B cell (primary cell): ENCODE measurements around the gene PCDHGB5. TPM values are rescaled to one million over a fixed set of nuclear protein-coding genes. Genes with fewer than 3 reads are reported as not detected.
A peak's percentile ranks its signal among the peaks of the same experiment; 100 is the strongest.

Experiments used
- ATAC-seq: fragments of 200-7000 bp; cut with Tn5 transposase; one replicate; pipeline ENCODE4 v1.10.0; 2021; ENCODE audit warnings: low read depth, mild to moderate bottlenecking, moderate number of reproducible peaks, moderate library complexity
- CTCF ChIA-PET: fragments of 350-600 bp; sonication (Branson Sonifier 250); formaldehyde crosslinking; loops from one replicate; lab custom pipeline; 2021; ENCODE audit warnings: antibody characterized with exemption, inconsistent platforms; lab: Charles Lee
- POLR2A ChIA-PET: fragments of 350-600 bp; sonication (Branson Sonifier 250); formaldehyde crosslinking; loops from one replicate; lab custom pipeline; 2021; ENCODE audit warnings: antibody characterized with exemption; lab: Charles Lee
- DNase-seq: peaks from one replicate; pipeline ENCODE4 v3.0.0; 2013
- H2AFZ ChIP-seq: 2 replicates; pipeline ENCODE4 v1.6.1; 2012; ENCODE audit warnings: mild to moderate bottlenecking, low read depth, low read length; ENCODE audit not compliant: insufficient read depth, poor library complexity, severe bottlenecking
- H3K27ac ChIP-seq, 2 donors: 1 replicate in 1 of 2; 2 replicates in 1 of 2; pipeline ENCODE4 v1.5.1; 2012 to 2013; ENCODE audit warnings: low read length in 2 of 2, mild to moderate bottlenecking in 2 of 2, moderate library complexity in 1 of 2
- H3K27me3 ChIP-seq, 4 experiments: fragments of 200-600 bp in 1 of 4; sonication (generic) in 1 of 4; replicated peaks in 1 of 4; 1 replicate in 2 of 4; 2 replicates in 2 of 4; pipeline versions ENCODE4 v1.6.1 to v1.7.0; 2013 to 2016; ENCODE audit warnings: low read length in 3 of 4, mild to moderate bottlenecking in 2 of 4, mixed read lengths in 1 of 4, moderate library complexity in 1 of 4; ENCODE audit not compliant: insufficient read depth in 4 of 4, control insufficient read depth in 3 of 4; ENCODE audit errors: control extremely low read depth in 1 of 4
- H3K36me3 ChIP-seq, 2 experiments: replicated peaks in 1 of 2; 1 replicate in 1 of 2; 2 replicates in 1 of 2; pipeline versions ENCODE4 v1.6.1 to v1.7.1; 2013; ENCODE audit warnings: low read length in 1 of 2; ENCODE audit not compliant: insufficient read depth in 2 of 2, control insufficient read depth in 1 of 2; ENCODE audit errors: control extremely low read depth in 1 of 2, extremely low read depth in 1 of 2
- H3K4me1 ChIP-seq, 2 donors: fragments of 200-600 bp in 1 of 2; sonication (generic) in 1 of 2; 1 replicate in 1 of 2; 2 replicates in 1 of 2; pipeline versions ENCODE4 v1.5.1 to v1.6.1; 2013 to 2017; ENCODE audit warnings: low read length in 2 of 2; ENCODE audit not compliant: control insufficient read depth in 2 of 2, insufficient read depth in 2 of 2
- H3K4me2 ChIP-seq: replicated peaks from 2 replicates; pipeline ENCODE3; 2012; ENCODE audit warnings: mild to moderate bottlenecking, low read depth, low read length; ENCODE audit not compliant: poor library complexity, severe bottlenecking
- H3K4me3 ChIP-seq, 5 experiments: fragments of 200-600 bp in 1 of 5; sonication (generic) in 1 of 5; 1 replicate in 3 of 5; 2 replicates in 2 of 5; pipeline versions ENCODE4 v1.5.1 to v1.7.0; 2011 to 2016; ENCODE audit warnings: low read length in 4 of 5, mild to moderate bottlenecking in 4 of 5, low read depth in 2 of 5, control low read depth in 1 of 5, moderate library complexity in 1 of 5; ENCODE audit not compliant: insufficient read depth in 1 of 5; ENCODE audit errors: control extremely low read depth in 1 of 5, extremely low read depth in 1 of 5
- H3K79me2 ChIP-seq: fragments of 200-600 bp; sonication (generic); one replicate; pipeline ENCODE4 v1.6.0; 2016; ENCODE audit warnings: low read length; ENCODE audit not compliant: control insufficient read depth, insufficient read depth
- H3K9ac ChIP-seq: fragments of 200-600 bp; sonication (generic); 2 replicates; pipeline ENCODE4 v1.6.1; 2017; ENCODE audit warnings: mild to moderate bottlenecking, low read length, moderate library complexity
- H3K9me3 ChIP-seq, 3 donors: one replicate each; pipeline versions ENCODE4 v1.6.1 to v1.7.1; 2013; ENCODE audit warnings: low read length in 2 of 3; ENCODE audit not compliant: control insufficient read depth in 2 of 3, insufficient read depth in 1 of 3; ENCODE audit errors: control extremely low read depth in 1 of 3
- H4K20me1 ChIP-seq: 2 replicates; pipeline ENCODE4 v1.6.0; 2012; ENCODE audit warnings: mild to moderate bottlenecking, low read length; ENCODE audit not compliant: insufficient read depth, control insufficient read depth, poor library complexity, severe bottlenecking
- H3K27ac Mint-ChIP-seq: one replicate; pipeline ENCODE4 v1.8.0; 2021; ENCODE audit warnings: mixed read lengths
- H3K27me3 Mint-ChIP-seq: one replicate; pipeline ENCODE4 v1.8.0; 2021; ENCODE audit warnings: mixed read lengths
- H3K4me1 Mint-ChIP-seq: one replicate; pipeline ENCODE4 v1.8.0; 2021; ENCODE audit warnings: mixed read lengths
- H3K4me3 Mint-ChIP-seq: one replicate; pipeline ENCODE4 v1.8.0; 2021; ENCODE audit warnings: mixed read lengths
- H3K9me3 Mint-ChIP-seq: one replicate; pipeline ENCODE4 v1.8.0; 2022; ENCODE audit warnings: mixed read lengths; ENCODE audit not compliant: insufficient read depth
- CTCF ChIP-seq: fragments of 200-600 bp; IDR thresholded peaks from one replicate; pipeline ENCODE4 v1.8.0; 2022; ENCODE audit warnings: antibody characterized with exemption, mild to moderate bottlenecking
- EZH2 ChIP-seq: IDR thresholded peaks from 2 replicates; pipeline ENCODE4 v1.6.1; 2012; ENCODE audit warnings: borderline replicate concordance, low read depth, mild to moderate bottlenecking, moderate library complexity, low read length; ENCODE audit not compliant: insufficient read depth, poor library complexity, severe bottlenecking
- WGBS: methylation state at CpG from one replicate; pipeline ENCODE4 v1.1.5; 2013; ENCODE audit warnings: missing lambda C conversion rate; ENCODE audit not compliant: insufficient coverage; 5-methylcytosine and 5-hydroxymethylcytosine counted together
- intact Hi-C: fragments of 100-400 bp; cut with micrococcal nuclease; formaldehyde crosslinking; loops from one replicate; pipeline ENCODE4 v1.10.0; 2022
- polyA plus RNA-seq: library from polyadenylated mRNA; depleted of rRNA; stranded (reverse); fragments of >200 nt; gene quantifications from 2 replicates; pipeline ENCODE4 v1.2.3, GENCODE V29; 2012
- total RNA-seq, 2 donors: library from RNA; stranded (reverse); fragments of 120-200 nt in 1 of 2; gene quantifications; 1 replicate in 1 of 2; 2 replicates in 1 of 2; pipeline versions ENCODE4 v1.2.3 to v1.2.4, GENCODE V29; 2013 to 2022

The PCDHGB5 gene
- total and polyA plus RNA-seq, 2 donors (not counting 1 experiment from before 2014, with no cell fraction given) = 0.37 to 2.5 TPM

DNA sequence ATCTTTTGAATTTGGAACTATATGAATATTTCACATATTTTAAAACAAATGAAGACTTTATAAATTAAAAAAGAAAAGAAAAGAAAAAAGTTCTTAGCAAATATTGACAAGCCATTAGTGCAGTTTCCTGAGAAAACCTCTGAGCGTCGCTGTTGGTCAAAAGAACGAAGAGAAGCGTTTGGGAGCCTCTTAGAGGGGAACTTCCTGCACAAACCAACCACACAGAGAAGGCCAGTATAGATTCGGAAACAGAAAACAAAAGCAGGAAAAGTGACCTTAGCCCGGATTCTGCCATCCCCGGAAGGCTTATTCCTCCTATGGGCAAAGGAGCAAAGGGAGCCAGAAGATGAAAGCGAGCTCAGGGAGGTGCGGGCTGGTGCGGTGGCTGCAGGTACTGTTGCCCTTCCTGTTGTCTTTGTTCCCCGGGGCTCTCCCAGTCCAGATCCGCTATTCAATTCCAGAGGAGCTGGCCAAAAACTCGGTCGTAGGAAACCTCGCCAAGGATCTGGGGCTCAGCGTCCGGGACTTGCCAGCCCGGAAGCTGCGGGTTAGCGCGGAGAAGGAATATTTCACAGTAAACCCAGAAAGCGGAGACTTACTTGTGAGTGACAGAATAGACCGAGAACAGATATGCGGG lies 37.8 kb upstream of the PCDHGB5 start, which contains the start of gene PCDHGB2:
Gene PCDHGB2, plus strand, starts transcription at position 205 of the 637 bp plus-strand sequence. Its CDS starts 142 bp downstream, at position 347.
- peaks cover 7% of the 10 kb centered on the region for H3K9me3 Mint-ChIP-seq
- Histone ChIP-seq H2AFZ (peak within 1 kb of the TSS; percentile 30), H3K27ac (no peak within 1 kb of the TSS), H3K9me3 (peaks cover 6 to 57% (median 43%) of the 10 kb centered on the region in 3 donors), H3K4me1 (peaks cover 0 to 4% of the 10 kb centered on the region in 2 donors), H3K9ac (peak within 1 kb of the TSS; percentile 49), H3K79me2 (no peaks in the 10 kb centered on the region), H3K27me3 (peaks cover 0 to 69% (median 43%) of the 10 kb centered on the region in 4 experiments), H3K4me2 (peak within 1 kb of the TSS; percentile 46), H3K36me3 (no peaks in the 10 kb centered on the region), H4K20me1 (no peaks in the 10 kb centered on the region), H3K4me3 (peak within 1 kb of the TSS in 4 of 5 experiments; percentile 36 to 46 (median 44))
- ChIA-PET POLR2A (no interaction called here), CTCF (interaction anchor here (1.0 to 2.1 kb wide), 2 partner anchors 40 to 202 kb away, joined by 3 to 6 read pairs; partner anchors contain the start of gene TAF7)
- no peak for TF ChIP-seq EZH2
- TF ChIP-seq CTCF = peak; percentile 43
- H3K27ac Mint-ChIP-seq = peak within 1 kb of the TSS; percentile 28
- peak; percentile 43 for ATAC-seq
- H3K4me1 Mint-ChIP-seq = peaks cover 9% of the 10 kb centered on the region
- peak; percentile 47 for DNase-seq
- 21% methylated on average over 22 of the region's 24 CpGs for WGBS
- peak within 1 kb of the TSS; percentile 81 for H3K4me3 Mint-ChIP-seq
- peaks cover 64% of the 10 kb centered on the region for H3K27me3 Mint-ChIP-seq
- intact Hi-C loops = no loop called here

DNA sequence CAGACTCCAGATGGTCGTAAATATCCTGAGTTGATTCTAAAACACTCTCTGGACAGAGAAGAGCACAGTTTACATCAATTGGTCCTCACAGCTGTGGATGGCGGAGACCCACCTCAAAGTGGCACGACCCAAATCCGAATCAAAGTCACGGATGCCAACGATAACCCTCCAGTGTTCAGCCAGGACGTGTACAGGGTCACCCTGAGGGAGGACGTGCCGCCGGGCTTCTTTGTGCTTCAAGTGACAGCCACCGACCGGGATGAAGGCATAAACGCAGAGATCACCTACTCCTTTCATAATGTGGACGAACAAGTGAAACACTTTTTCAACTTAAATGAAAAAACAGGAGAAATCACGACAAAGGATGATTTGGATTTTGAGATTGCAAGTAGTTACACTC lies 37.1 kb upstream of the PCDHGB5 start:
- WGBS = 64% methylated on average over 13 of the region's 15 CpGs
- H3K4me1 Mint-ChIP-seq = peaks cover 9% of the 10 kb centered on the region

More for the DNA sequence above, 37.1 kb upstream of the PCDHGB5 start:
- ChIA-PET CTCF (no interaction called here), POLR2A (no interaction called here)
- Histone ChIP-seq H3K9me3 (peaks cover 8 to 57% (median 51%) of the 10 kb centered on the region in 3 donors), H3K27me3 (peaks cover 0 to 71% (median 45%) of the 10 kb centered on the region in 4 experiments), H2AFZ (no peak overlapping the region), H4K20me1 (no peaks in the 10 kb centered on the region), H3K79me2 (no peaks in the 10 kb centered on the region), H3K4me3 (peak overlapping the region in 1 of 5 experiments; percentile 45), H3K36me3 (no peaks in the 10 kb centered on the region), H3K4me2 (peak overlapping the region; percentile 46), H3K9ac (no peak overlapping the region), H3K27ac (no peak overlapping the region), H3K4me1 (peaks cover 0 to 4% of the 10 kb centered on the region in 2 donors)
- Mint-ChIP-seq H3K4me3 (peak overlapping the region; percentile 26), H3K27ac (no peak overlapping the region), H3K9me3 (peaks cover 7% of the 10 kb centered on the region), H3K27me3 (peaks cover 70% of the 10 kb centered on the region)
- no peak for ATAC-seq
- intact Hi-C loops = no loop called here
- DNase-seq = no peak
- no peak for TF ChIP-seq EZH2
- no peak for TF ChIP-seq CTCF
